Measurements from ENCODE around the gene PTGFRN. TPM values are rescaled to one million over a fixed set of nuclear protein-coding genes. Genes with fewer than 3 reads are reported as not detected.

PTGFRN gene
- total RNA-seq, 1 experiment from 2014 or later: 60.6 TPM

DNA sequence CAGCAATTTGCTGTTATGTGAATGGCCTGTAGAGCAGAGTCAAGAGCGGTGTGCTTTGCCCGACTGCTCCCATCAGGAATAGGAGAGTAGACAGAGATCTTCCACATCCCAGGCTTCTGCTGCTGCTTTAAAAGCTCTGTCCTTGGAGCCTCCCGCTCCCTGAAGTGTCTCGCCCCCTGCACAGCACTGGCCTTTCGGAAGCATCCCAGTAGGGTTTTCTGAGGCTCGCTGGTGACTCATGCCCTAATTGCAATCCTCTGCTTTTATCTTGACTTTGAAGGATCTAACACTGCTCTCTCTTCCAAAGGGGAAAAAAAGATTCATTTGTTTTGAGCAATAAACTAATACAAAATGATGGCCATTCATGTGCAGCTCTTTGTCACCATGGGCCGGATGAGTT is 78.5 kb downstream of the PTGFRN start:
- no peak for DNase-seq (ENCODE audit: low read depth, low spot score)
- Histone ChIP-seq H2AFZ (ENCODE audit: low read depth, low read length, poor library complexity, severe bottlenecking) (no peak overlapping the region), H3K4me2 (ENCODE audit: low read length) (no peak overlapping the region), H3K4me3 (replicated peaks in 1 of 2; ENCODE audit: low read depth in 1 of 2, low read length in 2 of 2) (no peak overlapping the region), H3K4me1 (ENCODE audit: control insufficient read depth in 1 of 2, insufficient read depth in 2 of 2, low read length in 2 of 2) (peaks cover 0 to 3% of the 10 kb centered on the region in 2 experiments; a peak in 1 of 4 replicates), H3K9me3 (ENCODE audit: control insufficient read depth in 1 of 2, insufficient read depth in 1 of 2, low read depth in 1 of 2, low read length in 2 of 2) (no peaks in the 10 kb centered on the region), H3K9me2 (ENCODE audit: insufficient read depth) (no peaks in the 10 kb centered on the region), H3K36me3 (ENCODE audit: control insufficient read depth in 1 of 2, insufficient read depth in 2 of 2, low read length in 2 of 2) (peaks cover 0 to 2% of the 10 kb centered on the region in 2 experiments; a peak in 1 of 4 replicates), H3K9ac (ENCODE audit: low read length) (no peak overlapping the region), H3K79me2 (ENCODE audit: insufficient read depth, low read length) (no peaks in the 10 kb centered on the region), H3K27ac (ENCODE audit: low read depth, low read length) (no peak overlapping the region), H4K20me1 (ENCODE audit: insufficient read depth) (no peaks in the 10 kb centered on the region), H3K27me3 (ENCODE audit: insufficient read depth, low read length) (no peaks in the 10 kb centered on the region)
- ATAC-seq: no peak
- intact Hi-C loops (cut with micrococcal nuclease): no loop called here
- POLR2A ChIA-PET: no interaction called here
- RAD21 ChIA-PET (ENCODE audit: low non-redundant PET in 1 of 2, low total read pairs in 2 of 2, uncharacterized antibody in 2 of 2, unreplicated experiment in 2 of 2): no interaction called here
- CTCF ChIA-PET: no interaction called here
- TF ChIP-seq TCF7L2 (IDR thresholded peaks at IDR 0.05; ENCODE audit: borderline replicate concordance, extremely low read depth, insufficient read depth, insufficient read length) (peak; percentile 90), SRF (IDR thresholded peaks at IDR 0.05; ENCODE audit: low read depth) (no peak), ZFX (IDR thresholded peaks at IDR 0.05) (no peak), SIN3A (IDR thresholded peaks at IDR 0.05; ENCODE audit: low read depth) (no peak)
- TF ChIP-seq, protein P1, sequence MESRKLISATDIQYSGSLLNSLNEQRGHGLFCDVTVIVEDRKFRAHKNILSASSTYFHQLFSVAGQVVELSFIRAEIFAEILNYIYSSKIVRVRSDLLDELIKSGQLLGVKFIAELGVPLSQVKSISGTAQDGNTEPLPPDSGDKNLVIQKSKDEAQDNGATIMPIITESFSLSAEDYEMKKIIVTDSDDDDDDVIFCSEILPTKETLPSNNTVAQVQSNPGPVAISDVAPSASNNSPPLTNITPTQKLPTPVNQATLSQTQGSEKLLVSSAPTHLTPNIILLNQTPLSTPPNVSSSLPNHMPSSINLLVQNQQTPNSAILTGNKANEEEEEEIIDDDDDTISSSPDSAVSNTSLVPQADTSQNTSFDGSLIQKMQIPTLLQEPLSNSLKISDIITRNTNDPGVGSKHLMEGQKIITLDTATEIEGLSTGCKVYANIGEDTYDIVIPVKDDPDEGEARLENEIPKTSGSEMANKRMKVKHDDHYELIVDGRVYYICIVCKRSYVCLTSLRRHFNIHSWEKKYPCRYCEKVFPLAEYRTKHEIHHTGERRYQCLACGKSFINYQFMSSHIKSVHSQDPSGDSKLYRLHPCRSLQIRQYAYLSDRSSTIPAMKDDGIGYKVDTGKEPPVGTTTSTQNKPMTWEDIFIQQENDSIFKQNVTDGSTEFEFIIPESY (IDR thresholded peaks at IDR 0.05; ENCODE audit: extremely low read depth, insufficient replicate concordance, low read length): no peak
- no TSS peak for BruUV-seq (replicated peaks)

GRCh38 chr1:116988908-116989307 is 79.2 kb downstream of the PTGFRN start:
- Histone ChIP-seq H3K27ac (ENCODE audit: low read depth, low read length) (no peak overlapping the region), H3K4me1 (ENCODE audit: control insufficient read depth in 1 of 2, insufficient read depth in 2 of 2, low read length in 2 of 2) (peaks cover 0 to 3% of the 10 kb centered on the region in 2 experiments; a peak in 1 of 4 replicates), H3K9me3 (ENCODE audit: control insufficient read depth in 1 of 2, insufficient read depth in 1 of 2, low read depth in 1 of 2, low read length in 2 of 2) (no peaks in the 10 kb centered on the region), H3K36me3 (ENCODE audit: control insufficient read depth in 1 of 2, insufficient read depth in 2 of 2, low read length in 2 of 2) (peaks cover 0 to 2% of the 10 kb centered on the region in 2 experiments; a peak in 1 of 4 replicates), H4K20me1 (ENCODE audit: insufficient read depth) (no peaks in the 10 kb centered on the region), H2AFZ (ENCODE audit: low read depth, low read length, poor library complexity, severe bottlenecking) (no peak overlapping the region), H3K4me3 (replicated peaks in 1 of 2; ENCODE audit: low read depth in 1 of 2, low read length in 2 of 2) (no peak overlapping the region), H3K79me2 (ENCODE audit: insufficient read depth, low read length) (no peaks in the 10 kb centered on the region), H3K9ac (ENCODE audit: low read length) (no peak overlapping the region), H3K4me2 (ENCODE audit: low read length) (no peak overlapping the region), H3K9me2 (ENCODE audit: insufficient read depth) (no peaks in the 10 kb centered on the region), H3K27me3 (ENCODE audit: insufficient read depth, low read length) (no peaks in the 10 kb centered on the region)
- BruUV-seq (replicated peaks): no TSS peak
- TF ChIP-seq JUND (IDR thresholded peaks at IDR 0.05) (no peak), CTCF (IDR thresholded peaks at IDR 0.05 in 2 of 3, conservative IDR thresholded peaks at IDR 0.05 in 1 of 3; ENCODE audit: borderline replicate concordance in 1 of 3, insufficient read depth in 1 of 3, low read depth in 2 of 3, low read length in 2 of 3) (no peak)
- CTCF ChIA-PET: no interaction called here
- intact Hi-C loops (cut with micrococcal nuclease): no loop called here
- POLR2A ChIA-PET: no interaction called here
- ATAC-seq (no peak), DNase-seq (ENCODE audit: low read depth, low spot score) (no peak)
- RAD21 ChIA-PET (ENCODE audit: low non-redundant PET in 1 of 2, low total read pairs in 2 of 2, uncharacterized antibody in 2 of 2, unreplicated experiment in 2 of 2): no interaction called here

Data from HCT116 (cell line).